Activated naive CD4-positive, alpha-beta T cell treated with anti-CD3 and anti-CD28 coated beads, Interleukin-2, amount 10 ng/mL, durations not matched to agents 7 days and 5 days (primary cell): ENCODE data around the gene ANKRD11.
"Not testable (repeated sequence)": the region's sequence is repeated elsewhere in the genome, so short reads cannot be mapped to it uniquely, and the experiment has no call there.

Experiments
- CTCF ChIA-PET: fragments of 350-600 bp; sonication (Branson Sonifier 250); formaldehyde crosslinking; loops from one replicate; lab custom pipeline; 2021; ENCODE audit warnings: antibody characterized with exemption; lab: Charles Lee
- DNase-seq: peaks from one replicate; pipeline ENCODE4 v3.0.0-alpha.2; 2020
- H3K27ac Mint-ChIP-seq: one replicate; pipeline ENCODE4 v1.8.0; 2021; ENCODE audit warnings: mild to moderate bottlenecking, moderate library complexity, mixed read lengths
- H3K27me3 Mint-ChIP-seq: one replicate; pipeline ENCODE4 v1.8.0; 2021; ENCODE audit warnings: mild to moderate bottlenecking, mixed read lengths
- H3K36me3 Mint-ChIP-seq: one replicate; pipeline ENCODE4 v1.8.0; 2021; ENCODE audit warnings: mixed read lengths
- H3K4me1 Mint-ChIP-seq: one replicate; pipeline ENCODE4 v1.8.0; 2021; ENCODE audit warnings: mixed read lengths
- H3K4me3 Mint-ChIP-seq: one replicate; pipeline ENCODE4 v1.8.0; 2021; ENCODE audit warnings: mild to moderate bottlenecking, moderate library complexity, mixed read lengths
- H3K9me3 Mint-ChIP-seq: one replicate; pipeline ENCODE4 v1.8.0; 2021; ENCODE audit warnings: mixed read lengths

The ANKRD11 gene

DNA sequence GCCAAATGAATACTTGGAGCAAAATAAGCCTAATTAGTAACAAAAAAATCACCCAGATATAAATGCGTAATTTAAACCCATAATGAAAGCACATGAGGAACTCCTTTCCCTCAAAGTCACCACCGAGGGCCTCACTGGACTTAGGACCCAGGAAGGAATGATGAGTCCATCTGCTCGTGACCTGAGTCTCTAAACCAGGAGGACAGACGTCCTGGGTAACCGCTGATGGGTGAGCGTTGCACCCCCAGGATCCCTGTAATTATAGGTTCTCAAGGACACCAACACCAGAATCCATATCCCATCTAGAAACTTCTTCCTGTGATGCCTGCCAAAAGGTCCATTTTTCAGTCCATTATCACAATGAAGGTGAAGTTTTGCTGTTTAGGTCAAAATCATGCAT, 151.5 kb downstream of the ANKRD11 start:
- CTCF ChIA-PET = no interaction called here
- H3K4me1 Mint-ChIP-seq = peaks cover 51% of the 10 kb centered on the region
- no peak overlapping the region for H3K4me3 Mint-ChIP-seq
- H3K27me3 Mint-ChIP-seq = no peaks in the 10 kb centered on the region
- peaks cover 8% of the 10 kb centered on the region for H3K36me3 Mint-ChIP-seq
- H3K27ac Mint-ChIP-seq = no peak overlapping the region
- no peaks in the 10 kb centered on the region for H3K9me3 Mint-ChIP-seq
- DNase-seq = no peak

DNA sequence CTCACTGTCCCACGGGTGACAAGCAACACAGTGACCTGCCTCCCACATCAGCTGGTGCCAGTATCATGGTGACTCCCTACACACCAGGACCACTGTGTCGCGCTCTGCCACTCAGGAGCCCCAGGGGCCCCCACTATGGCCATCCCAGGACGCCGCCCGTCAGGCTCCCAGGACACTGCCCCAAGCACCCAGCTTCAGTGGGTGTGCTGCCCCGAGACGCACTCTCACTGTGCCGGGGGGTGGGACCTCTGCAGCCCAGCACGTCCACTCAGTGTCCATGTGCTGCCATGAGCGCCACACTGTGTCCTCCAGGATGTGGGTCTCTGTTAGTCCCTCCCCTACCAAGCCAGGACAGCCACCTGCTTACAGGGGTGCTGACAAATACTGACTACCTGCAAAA, 152.4 kb downstream of the ANKRD11 start:
- CTCF ChIA-PET = no interaction called here
- Mint-ChIP-seq H3K4me3 (no peak overlapping the region), H3K27ac (no peak overlapping the region), H3K36me3 (peaks cover 8% of the 10 kb centered on the region), H3K27me3 (no peaks in the 10 kb centered on the region), H3K4me1 (peaks cover 56% of the 10 kb centered on the region), H3K9me3 (no peaks in the 10 kb centered on the region)
- DNase-seq = no peak

DNA sequence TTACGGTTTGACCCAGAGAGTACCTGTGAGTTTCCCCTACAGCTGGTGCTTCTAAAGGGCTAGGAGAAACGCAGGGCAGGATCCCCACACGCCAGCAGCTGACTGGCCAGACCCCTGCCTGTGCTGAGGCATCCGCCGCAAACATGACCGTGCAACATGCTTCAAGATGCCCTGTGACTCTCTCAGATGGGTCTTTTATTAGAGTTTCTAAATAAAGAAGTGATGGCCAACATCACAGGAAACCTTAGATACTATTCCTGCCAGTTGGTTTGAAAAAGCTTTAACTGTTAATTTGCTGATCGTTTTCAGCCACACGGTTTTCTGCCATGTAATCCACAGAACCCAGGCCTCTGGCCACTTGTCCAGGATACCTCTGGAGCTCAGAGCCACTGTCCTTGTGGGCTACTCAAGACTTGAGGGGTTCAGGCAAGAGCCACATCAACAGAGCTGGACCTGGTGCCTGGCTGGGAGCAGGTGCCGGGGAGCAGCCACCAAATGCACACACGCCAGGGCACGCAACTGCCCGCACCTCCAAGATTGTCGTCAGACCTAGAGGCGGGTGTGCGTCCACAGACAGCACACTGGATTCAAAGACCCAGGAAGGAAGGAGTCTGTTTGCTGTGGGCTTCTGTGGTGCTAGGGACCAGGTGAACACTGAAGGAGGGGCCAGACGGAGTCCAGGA, 154.4 kb downstream of the ANKRD11 start:
- Mint-ChIP-seq H3K27ac (peak overlapping the region; percentile 34), H3K4me1 (peaks cover 60% of the 10 kb centered on the region), H3K27me3 (no peaks in the 10 kb centered on the region), H3K4me3 (no peak overlapping the region), H3K9me3 (no peaks in the 10 kb centered on the region), H3K36me3 (peaks cover 7% of the 10 kb centered on the region)
- CTCF ChIA-PET = interaction anchor here (0.9 to 2.3 kb wide), 3 partner anchors 14 to 222 kb away, joined by 4 to 9 read pairs (median 5); no protein-coding TSS in a partner anchor
- DNase-seq = no peak

DNA sequence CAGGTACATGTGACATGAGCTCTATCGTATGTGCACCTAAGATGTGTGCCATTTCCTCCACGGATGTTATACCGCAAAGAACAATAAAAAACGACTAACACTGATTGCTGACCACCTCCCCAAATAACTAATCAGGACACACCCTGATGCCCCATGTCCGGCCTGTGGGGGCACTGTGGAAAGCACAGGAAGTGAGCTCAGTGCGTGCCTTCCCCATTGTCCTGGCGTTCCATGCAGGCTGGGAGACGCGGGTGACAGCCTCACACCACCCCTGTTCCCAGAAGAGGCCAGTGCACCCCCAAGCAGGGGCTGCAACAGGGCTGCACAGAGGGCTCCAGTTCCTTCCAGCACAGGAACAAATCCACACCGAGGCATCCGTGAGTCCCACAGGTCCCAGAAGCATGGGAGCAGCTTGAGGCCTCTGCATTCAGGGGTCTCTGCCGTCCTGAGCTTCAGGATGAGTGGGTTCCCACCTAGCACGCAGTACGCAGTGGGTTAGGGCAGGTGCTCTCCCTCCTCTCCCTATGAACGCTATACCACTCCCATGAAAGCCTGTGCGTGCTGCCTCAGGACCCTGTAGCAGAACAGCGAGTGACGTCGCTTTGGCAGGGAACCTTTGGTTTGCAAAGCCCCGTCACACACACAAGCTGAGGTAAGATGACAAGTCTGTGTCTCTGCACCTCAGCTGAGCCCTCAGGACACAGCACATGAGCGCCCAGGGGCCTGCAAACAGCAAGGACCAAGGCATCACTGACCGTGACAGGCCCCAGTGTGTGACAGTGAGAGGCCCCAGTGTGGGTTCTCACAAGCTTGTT, 155.2 kb downstream of the ANKRD11 start:
- Mint-ChIP-seq H3K4me3 (no peak overlapping the region), H3K4me1 (peaks cover 64% of the 10 kb centered on the region), H3K36me3 (peaks cover 7% of the 10 kb centered on the region), H3K27me3 (no peaks in the 10 kb centered on the region), H3K9me3 (no peaks in the 10 kb centered on the region), H3K27ac (peak overlapping the region; percentile 28)
- DNase-seq = no peak
- CTCF ChIA-PET = interaction anchor here (0.9 to 2.3 kb wide), 3 partner anchors 15 to 222 kb away, joined by 4 to 9 read pairs (median 5); no protein-coding TSS in a partner anchor

DNA sequence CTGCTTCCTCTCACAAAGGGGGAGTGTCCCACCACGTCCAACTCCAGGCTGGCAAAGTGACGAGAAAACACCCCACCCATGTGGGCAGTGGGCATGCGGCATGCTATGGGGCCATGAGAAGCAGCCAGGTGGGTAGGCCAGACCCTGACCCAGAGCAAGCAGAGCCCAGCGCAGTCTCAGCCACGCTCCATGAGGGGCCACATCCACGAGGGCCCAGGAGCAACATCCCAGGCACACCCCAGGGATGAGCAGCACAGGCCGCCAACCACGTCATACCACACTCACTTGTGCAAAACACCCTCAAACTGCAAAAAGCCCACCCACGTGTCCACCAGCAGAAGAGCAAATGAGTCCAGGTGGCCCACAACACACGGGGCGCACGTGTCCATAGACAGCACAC, 155.9 kb downstream of the ANKRD11 start:
- CTCF ChIA-PET = interaction anchor here (1.4 to 2.3 kb wide), 2 partner anchors 22 to 160 kb away, joined by 3 to 9 read pairs; no protein-coding TSS in a partner anchor
- H3K4me3 Mint-ChIP-seq = no peak overlapping the region

DNA sequence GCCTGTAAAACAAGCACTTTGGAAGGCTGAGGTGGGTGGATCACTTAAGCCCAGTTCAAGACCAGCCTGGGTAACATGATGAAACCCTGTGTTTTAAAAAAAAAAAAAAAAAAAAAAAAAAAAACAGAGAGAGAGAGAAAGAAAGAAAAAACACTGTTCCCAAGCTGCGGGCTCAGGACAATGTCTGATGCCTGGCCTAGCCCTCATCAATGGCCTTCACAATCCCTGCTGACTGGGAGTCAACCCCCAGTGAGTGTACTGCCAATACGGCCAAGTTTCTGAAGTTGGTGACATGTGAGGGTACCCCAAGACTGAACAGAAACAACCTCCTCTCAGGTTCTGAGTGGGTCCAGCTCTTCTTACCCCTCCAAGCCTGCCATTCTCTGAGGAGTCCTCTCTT, 156.3 kb downstream of the ANKRD11 start:
- H3K9me3 Mint-ChIP-seq = no peaks in the 10 kb centered on the region
- peaks cover 3% of the 10 kb centered on the region for H3K36me3 Mint-ChIP-seq
- H3K4me3 Mint-ChIP-seq = no peak overlapping the region
- H3K4me1 Mint-ChIP-seq = peaks cover 67% of the 10 kb centered on the region
- no peak for DNase-seq
- no peaks in the 10 kb centered on the region for H3K27me3 Mint-ChIP-seq
- CTCF ChIA-PET = interaction anchor here (1.4 to 2.3 kb wide), 3 partner anchors 23 to 223 kb away, joined by 3 to 9 read pairs (median 3); no protein-coding TSS in a partner anchor
- peak overlapping the region; percentile 28 for H3K27ac Mint-ChIP-seq

More for the DNA sequence above, 155.9 kb downstream of the ANKRD11 start:
- Mint-ChIP-seq H3K9me3 (no peaks in the 10 kb centered on the region), H3K27ac (peak overlapping the region; percentile 28), H3K27me3 (no peaks in the 10 kb centered on the region), H3K36me3 (peaks cover 5% of the 10 kb centered on the region), H3K4me1 (peaks cover 64% of the 10 kb centered on the region)
- DNase-seq = no peak

DNA sequence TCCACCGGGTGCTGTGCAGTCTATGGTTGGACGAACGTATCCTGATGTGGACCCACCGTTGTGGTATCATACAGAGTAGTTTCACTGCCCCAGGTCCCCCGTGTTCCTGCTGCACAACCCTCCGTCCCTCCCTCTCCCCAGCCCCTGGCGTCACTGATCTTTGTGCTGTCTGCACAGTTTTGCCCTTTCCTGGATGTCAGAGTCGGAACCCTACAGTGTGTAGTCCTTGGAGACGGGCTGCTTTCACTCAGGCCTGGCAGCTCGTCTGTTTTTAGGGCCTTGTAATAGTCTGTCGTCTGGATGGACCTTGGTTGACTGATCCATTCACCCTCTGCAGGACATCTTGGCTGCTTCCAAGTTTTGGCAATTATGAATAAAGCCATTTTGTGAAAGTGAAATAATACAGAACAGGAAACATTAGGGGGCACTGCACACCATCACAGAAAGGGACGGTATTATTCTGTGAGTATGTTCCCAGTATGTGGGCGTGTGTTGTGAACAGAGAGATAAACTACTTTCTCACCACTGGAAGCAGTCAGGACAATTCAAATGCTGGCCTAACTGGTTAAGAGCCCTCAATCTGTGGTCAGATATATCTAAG, 156.9 kb downstream of the ANKRD11 start:
- peak; percentile 61 for DNase-seq
- H3K36me3 Mint-ChIP-seq, H3K4me3 Mint-ChIP-seq, H3K9me3 Mint-ChIP-seq, H3K27me3 Mint-ChIP-seq: not testable (repeated sequence)
- H3K27ac Mint-ChIP-seq = peak overlapping the region; percentile 72
- peaks cover 64% of the 10 kb centered on the region for H3K4me1 Mint-ChIP-seq
- CTCF ChIA-PET = interaction anchor here (0.6 to 1.6 kb wide), 6 partner anchors 18 to 224 kb away, joined by 3 to 4 read pairs (median 3); no protein-coding TSS in a partner anchor

DNA sequence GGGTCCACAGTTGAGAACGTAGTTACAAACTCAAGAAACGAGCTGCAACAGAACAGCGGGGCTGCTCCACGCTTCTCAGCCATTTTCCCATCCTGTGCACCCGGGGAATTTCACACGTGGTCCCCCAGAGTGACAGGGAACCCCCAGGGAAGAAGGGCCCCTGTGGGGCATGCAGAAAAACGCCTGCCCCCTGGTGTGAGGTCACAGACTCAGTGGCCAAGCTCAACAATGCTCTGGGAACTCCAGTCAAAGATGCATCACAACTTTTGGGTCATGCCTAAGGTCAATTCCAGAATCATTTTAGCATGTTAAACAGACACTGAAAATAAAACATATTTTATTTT, 157.5 kb downstream of the ANKRD11 start:
- Mint-ChIP-seq H3K4me3 (no peak overlapping the region), H3K27me3 (no peaks in the 10 kb centered on the region), H3K9me3 (no peaks in the 10 kb centered on the region), H3K4me1 (peaks cover 69% of the 10 kb centered on the region), H3K36me3 (peaks cover 6% of the 10 kb centered on the region), H3K27ac (no peak overlapping the region)
- CTCF ChIA-PET = interaction anchor here (0.6 to 1.6 kb wide), 6 partner anchors 17 to 225 kb away, joined by 3 to 4 read pairs (median 3); no protein-coding TSS in a partner anchor
- no peak for DNase-seq

DNA sequence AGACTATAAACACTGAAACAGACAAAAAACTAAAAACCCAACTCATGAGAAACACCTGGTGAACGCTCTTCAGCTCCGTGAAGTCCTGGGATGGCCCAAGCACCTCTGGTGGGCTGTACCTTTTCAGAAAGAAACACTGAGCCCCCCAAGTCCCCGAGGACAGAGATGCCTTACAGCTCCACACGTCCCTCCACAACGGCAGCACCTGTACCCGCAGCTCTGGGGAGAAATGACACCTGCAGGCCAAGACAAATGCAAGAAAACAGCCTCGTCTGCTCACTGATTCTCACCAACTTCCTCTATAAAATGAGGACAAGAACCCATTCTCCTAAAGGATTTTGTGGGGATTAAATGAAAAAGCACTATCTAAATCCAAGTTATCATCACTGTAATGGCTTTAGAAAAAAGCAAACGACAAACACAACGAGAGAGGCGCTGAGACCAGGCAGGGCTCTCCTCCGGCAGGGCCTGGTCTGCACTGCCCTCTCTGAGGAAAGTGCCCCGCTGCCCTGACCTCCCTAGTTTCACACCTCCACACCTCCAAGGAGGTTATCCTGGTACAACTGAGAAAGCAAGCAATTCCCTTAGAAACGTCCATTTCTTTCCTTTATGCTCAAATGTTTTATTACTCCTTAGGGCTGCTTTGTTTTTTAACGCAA, 158.0 kb downstream of the ANKRD11 start:
- peak overlapping the region; percentile 22 for H3K27ac Mint-ChIP-seq
- no peaks in the 10 kb centered on the region for H3K9me3 Mint-ChIP-seq
- H3K4me1 Mint-ChIP-seq = peaks cover 74% of the 10 kb centered on the region
- no peak overlapping the region for H3K4me3 Mint-ChIP-seq
- CTCF ChIA-PET = interaction anchor here (0.8 to 1.6 kb wide), 4 partner anchors 36 to 225 kb away, joined by 3 to 4 read pairs (median 3); no protein-coding TSS in a partner anchor
- DNase-seq = no peak
- H3K36me3 Mint-ChIP-seq = peaks cover 8% of the 10 kb centered on the region
- H3K27me3 Mint-ChIP-seq = no peaks in the 10 kb centered on the region

DNA sequence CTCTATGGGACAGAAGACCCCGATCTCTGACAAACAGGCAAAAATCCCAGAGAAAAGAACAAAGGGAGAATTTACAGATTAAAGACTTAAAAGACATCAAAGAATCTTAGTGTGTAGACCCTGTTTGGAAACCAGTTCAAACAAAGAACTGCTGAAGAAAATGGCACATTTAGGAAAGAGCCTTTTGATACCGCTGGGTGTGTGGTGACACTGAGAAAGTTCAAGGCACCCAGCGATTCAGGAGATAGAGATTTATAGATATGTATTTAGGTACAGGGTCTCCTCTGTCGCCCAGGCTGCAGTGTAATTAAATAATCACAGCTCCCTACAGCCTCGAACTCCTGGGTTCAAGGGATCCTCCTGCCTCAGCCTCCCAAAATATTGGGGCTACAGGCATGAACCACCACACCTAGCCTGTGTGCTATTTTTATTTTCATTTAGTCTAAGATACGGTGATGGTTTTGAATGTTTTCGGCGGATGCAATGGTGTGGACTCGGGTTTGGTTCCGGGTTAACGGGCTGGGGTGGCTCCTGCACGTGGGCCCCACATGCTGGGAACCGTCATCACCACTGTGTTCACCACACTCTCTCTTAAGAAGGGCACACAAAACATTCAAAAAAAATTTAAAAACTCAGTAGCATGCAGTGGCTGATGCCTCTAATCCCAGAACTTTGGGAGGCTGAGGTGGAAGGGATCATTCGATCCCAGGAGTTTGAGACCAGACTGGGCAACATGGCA, 158.8 kb downstream of the ANKRD11 start:
- H3K4me1 Mint-ChIP-seq = peaks cover 82% of the 10 kb centered on the region
- CTCF ChIA-PET = no interaction called here
- peaks cover 9% of the 10 kb centered on the region for H3K36me3 Mint-ChIP-seq
- H3K27ac Mint-ChIP-seq = peak overlapping the region; percentile 78
- H3K4me3 Mint-ChIP-seq = no peak overlapping the region
- H3K27me3 Mint-ChIP-seq = no peaks in the 10 kb centered on the region
- H3K9me3 Mint-ChIP-seq = no peaks in the 10 kb centered on the region
- DNase-seq = no peak

DNA sequence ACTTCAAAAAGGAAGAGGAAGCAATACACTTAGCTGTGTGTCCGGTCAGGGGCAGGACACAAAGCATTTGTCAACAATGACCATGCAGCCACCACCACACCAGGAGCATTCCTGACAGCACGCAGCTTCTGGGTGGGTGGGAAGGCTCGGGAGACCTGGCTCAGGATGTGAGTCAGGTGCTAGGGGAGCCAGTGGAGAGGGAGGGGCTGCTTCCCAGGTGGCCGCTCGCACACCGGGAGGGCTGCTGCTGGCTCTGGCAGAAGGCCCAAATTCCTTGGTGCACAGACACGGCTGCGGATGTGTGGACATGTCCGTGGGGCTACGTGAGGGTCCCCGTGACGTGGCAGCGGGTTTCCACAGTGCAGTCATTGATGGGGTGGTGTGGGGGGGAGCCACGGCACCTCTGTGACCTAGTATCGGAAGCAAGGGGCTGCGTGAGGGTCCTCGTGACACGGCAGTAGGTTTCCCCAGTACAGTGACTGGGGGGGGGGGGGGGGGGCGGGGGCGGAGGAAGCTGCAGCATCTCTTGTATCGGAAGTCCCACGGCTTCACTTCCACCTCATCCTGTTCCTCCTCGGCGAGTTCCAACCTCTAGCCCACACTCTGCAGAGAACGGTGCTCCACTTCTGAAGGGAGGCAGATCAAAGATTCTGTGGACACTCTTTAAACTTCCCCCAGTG, 160.0 kb downstream of the ANKRD11 start:
- CTCF ChIA-PET = no interaction called here
- peak; percentile 67 for DNase-seq
- Mint-ChIP-seq H3K4me3 (no peak overlapping the region), H3K9me3 (no peaks in the 10 kb centered on the region), H3K27ac (peak overlapping the region; percentile 78), H3K27me3 (no peaks in the 10 kb centered on the region), H3K4me1 (peaks cover 86% of the 10 kb centered on the region), H3K36me3 (peaks cover 17% of the 10 kb centered on the region)

DNA sequence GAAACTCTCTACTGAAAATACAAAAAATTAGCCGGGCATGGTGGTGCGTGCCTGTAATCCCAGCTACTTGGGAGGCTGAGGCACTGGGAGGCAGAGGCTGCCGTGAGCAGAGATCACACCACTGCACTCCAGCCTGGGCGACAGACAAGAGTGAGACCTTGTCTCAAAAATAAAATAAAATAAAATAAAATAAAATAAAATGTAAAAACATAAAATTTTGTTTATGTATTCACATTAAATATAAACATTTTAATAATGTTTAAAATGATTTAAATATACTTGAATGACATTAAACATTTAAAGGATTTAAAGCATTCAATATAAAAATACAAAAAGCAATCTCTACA, 160.6 kb downstream of the ANKRD11 start:
- H3K27me3 Mint-ChIP-seq, H3K4me3 Mint-ChIP-seq, DNase-seq, H3K27ac Mint-ChIP-seq, H3K9me3 Mint-ChIP-seq, CTCF ChIA-PET: not testable (repeated sequence)
- Mint-ChIP-seq H3K4me1 (peaks cover 86% of the 10 kb centered on the region), H3K36me3 (peaks cover 20% of the 10 kb centered on the region)
